ENCODE results near the gene LRP11.

LRP11 gene

DNA sequence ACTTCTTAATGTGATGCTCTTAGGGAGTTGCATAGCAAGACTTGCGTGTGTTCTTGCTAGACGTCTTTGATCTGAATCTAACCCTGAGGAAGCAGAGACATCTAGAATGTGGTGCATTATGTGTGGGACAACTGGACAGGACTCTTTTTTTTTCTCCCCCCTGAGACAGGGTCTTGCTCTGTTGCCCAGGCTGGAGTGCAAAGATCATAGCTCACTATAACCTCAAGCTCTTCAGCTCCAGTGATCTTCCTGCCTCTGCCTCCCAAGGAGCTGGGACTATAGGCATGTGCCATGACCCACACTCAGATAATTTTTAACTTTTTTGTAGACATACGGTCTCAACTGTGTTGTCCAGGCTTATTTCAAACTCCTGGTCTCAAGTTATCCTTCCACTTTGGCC, 80.6 kb downstream of the LRP11 start:
- no peak for DNase-seq (ENCODE audit: low read depth in 3 of 3)

- no peak for DNase-seq (ENCODE audit: low read depth in 3 of 3)
These were observed 81.8 kb downstream of the LRP11 start for GRCh38 chr6:149782337-149782736.

GRCh38 chr6:149781715-149782114, 82.4 kb downstream of the LRP11 start:
- DNase-seq (ENCODE audit: low read depth in 3 of 3), result no peak

- DNase-seq (ENCODE audit: low read depth in 3 of 3), result no peak
These were observed 84.6 kb downstream of the LRP11 start for GRCh38 chr6:149779644-149779963.

DNA sequence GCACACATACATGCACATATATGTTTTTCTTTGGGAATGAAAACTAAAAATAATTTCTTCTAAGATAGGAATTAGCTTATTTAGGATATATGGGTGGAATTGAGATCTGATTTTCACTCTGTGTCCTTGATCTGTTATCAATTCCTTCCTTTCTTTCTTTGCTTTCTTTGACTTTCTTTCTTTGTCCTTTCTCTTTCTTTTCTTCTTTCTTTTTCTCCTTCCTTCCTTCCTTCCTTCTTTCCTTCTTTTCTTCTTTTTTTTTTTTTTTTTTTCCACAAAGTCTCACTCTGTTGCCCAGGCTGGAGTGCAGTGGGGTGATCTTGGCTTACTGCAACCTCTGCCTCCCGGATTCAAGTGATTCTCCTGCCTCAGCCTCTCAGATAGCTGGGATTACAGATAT, 86.5 kb downstream of the LRP11 start:
- DNase-seq (ENCODE audit: low read depth in 3 of 3), result no peak

GRCh38 chr6:149771925-149772324, 92.2 kb downstream of the LRP11 start:
- DNase-seq (ENCODE audit: low read depth in 3 of 3), result no peak

GRCh38 chr6:149771185-149771584, 93.0 kb downstream of the LRP11 start:
- DNase-seq (ENCODE audit: low read depth in 3 of 3), result no peak

DNA sequence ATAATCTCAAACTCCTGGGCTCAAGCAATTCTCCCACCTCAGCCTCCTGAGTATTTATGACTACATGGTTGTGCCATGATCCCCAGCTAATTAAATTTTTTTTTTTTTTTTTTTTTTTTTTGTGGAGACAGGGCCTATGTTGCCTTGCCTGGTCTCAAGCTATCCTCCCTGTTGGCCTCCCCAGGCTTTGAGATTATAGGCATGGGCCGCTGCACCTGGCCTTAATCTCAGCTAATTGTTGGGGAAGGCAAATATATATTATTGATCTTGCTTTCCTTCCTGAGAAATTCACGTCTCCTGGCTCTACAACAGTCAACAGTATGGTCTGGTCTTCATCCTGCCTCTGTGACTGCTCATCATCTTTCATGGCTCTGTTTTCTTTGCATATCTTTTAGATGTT, 94.5 kb downstream of the LRP11 start:
- DNase-seq (ENCODE audit: low read depth in 3 of 3), result no peak

All from stimulated activated CD4-positive, alpha-beta T cell treated with anti-CD3 and anti-CD28 coated beads, TNF-alpha, amount 100 ng/mL, for 24 hours (primary cell).